A673 (cell line): Measurements from ENCODE around the gene LINC00632. TPM values are rescaled to one million over a fixed set of nuclear protein-coding genes. Genes with fewer than 3 reads are reported as not detected.

Experiments
- BruUV-seq: library from RNA; stranded (reverse); fragments of 400-500 nt; replicated peaks from 2 replicates; lab custom pipeline; 2021; lab: Mats Ljungman, UMichigan
- CTCF ChIA-PET: fragments of 300-600 bp; sonication (Branson Sonifier 250); formaldehyde crosslinking; loops from one replicate; lab custom pipeline; 2022; ENCODE audit warnings: antibody characterized with exemption; lab: Charles Lee
- POLR2A ChIA-PET: fragments of 300-600 bp; sonication (Branson Sonifier 250); formaldehyde crosslinking; loops from one replicate; lab custom pipeline; 2022; ENCODE audit warnings: antibody characterized with exemption; ENCODE audit not compliant: low non-redundant PET; lab: Charles Lee
- DNase-seq: peaks from one replicate; pipeline ENCODE4 v3.0.0-alpha.2; 2015; ENCODE audit warnings: low spot score
- H3K27ac ChIP-seq: fragments of 200-600 bp; sonication (generic); 2 replicates; pipeline ENCODE4 v1.5.1; 2016; ENCODE audit warnings: mixed run types, low read depth, mild to moderate bottlenecking, mixed read lengths, antibody characterized with exemption, low read length; ENCODE audit not compliant: poor library complexity, severe bottlenecking
- H3K27me3 ChIP-seq: fragments of 200-600 bp; sonication (generic); replicated peaks from 2 replicates; pipeline ENCODE4 v1.6.1; 2017; ENCODE audit warnings: mixed run types, low read depth, mild to moderate bottlenecking, mixed read lengths, antibody characterized with exemption, low read length; ENCODE audit not compliant: insufficient read depth, poor library complexity
- H3K36me3 ChIP-seq: fragments of 200-600 bp; sonication (generic); 2 replicates; pipeline ENCODE4 v1.6.1; 2016; ENCODE audit warnings: mixed run types, mild to moderate bottlenecking, mixed read lengths, antibody characterized with exemption, low read length; ENCODE audit not compliant: insufficient read depth, poor library complexity, severe bottlenecking
- H3K4me1 ChIP-seq: fragments of 200-600 bp; sonication (generic); 2 replicates; pipeline ENCODE4 v1.6.1; 2017; ENCODE audit warnings: mixed run types, mild to moderate bottlenecking, mixed read lengths, antibody characterized with exemption, low read length; ENCODE audit not compliant: insufficient read depth, poor library complexity, severe bottlenecking
- H3K4me3 ChIP-seq: fragments of 200-600 bp; sonication (generic); 2 replicates; pipeline ENCODE4 v1.5.1; 2016; ENCODE audit warnings: low read depth, mixed run types, mild to moderate bottlenecking, mixed read lengths, low read length; ENCODE audit not compliant: poor library complexity, severe bottlenecking
- H3K9me3 ChIP-seq: fragments of 200-600 bp; sonication (generic); 2 replicates; pipeline ENCODE4 v1.6.1; 2016; ENCODE audit warnings: mixed run types, low read depth, mild to moderate bottlenecking, mixed read lengths, antibody characterized with exemption, low read length; ENCODE audit not compliant: poor library complexity, severe bottlenecking
- EZH2 ChIP-seq: fragments of 200-600 bp; sonication (generic); IDR thresholded peaks from 2 replicates; pipeline ENCODE4 v1.6.1; 2017; ENCODE audit warnings: borderline replicate concordance, low read depth, mild to moderate bottlenecking, mixed read lengths, antibody characterized with exemption, low read length; ENCODE audit not compliant: poor library complexity, severe bottlenecking
- intact Hi-C: fragments of 100-400 bp; cut with micrococcal nuclease; formaldehyde crosslinking; loops from one replicate; pipeline ENCODE4 v1.10.0; 2022; ENCODE audit not compliant: unreplicated experiment
- total RNA-seq: library from RNA; stranded (reverse); gene quantifications from 2 replicates; pipeline ENCODE4 v1.2.3, GENCODE V29; 2021
- TF ChIP-seq, protein P1 (sequence below): fragments of 300-800, 200-600 bp; sonication (generic); conservative IDR thresholded peaks from 2 replicates; pipeline ENCODE4 v1.5.1; 2017; ENCODE audit warnings: low read depth, mild to moderate bottlenecking, antibody characterized with exemption, low read length, moderate library complexity, mixed read lengths

The LINC00632 gene
- total RNA-seq, 1 experiment from 2014 or later: 7.5 TPM

DNA sequence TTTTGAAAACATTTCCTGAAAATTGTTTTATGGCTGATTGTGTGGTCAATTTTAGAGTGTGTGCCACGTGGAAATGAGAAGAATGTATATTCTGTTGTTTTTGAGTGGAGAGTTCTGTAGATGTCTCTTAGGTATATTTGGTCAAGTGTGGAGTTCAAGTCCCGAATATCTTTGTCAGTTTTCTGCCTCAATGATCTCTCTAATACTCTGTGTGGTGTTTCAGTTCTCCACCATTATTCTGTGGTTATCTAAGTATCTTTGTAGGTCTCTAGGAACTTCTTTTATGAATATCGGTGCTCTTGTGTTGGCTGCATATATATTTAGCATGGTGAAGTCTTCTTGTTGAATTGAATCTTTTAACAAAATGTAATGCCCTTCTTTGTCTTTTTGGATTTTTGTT is 113.3 kb downstream of the LINC00632 start:
- H3K4me1 ChIP-seq: no peaks in the 10 kb centered on the region
- BruUV-seq: no TSS peak
- intact Hi-C loops: no loop called here
- no peak for DNase-seq
- ChIA-PET POLR2A (no interaction called here), CTCF (no interaction called here)
- no peaks in the 10 kb centered on the region for H3K27me3 ChIP-seq
- TF ChIP-seq, protein P1, sequence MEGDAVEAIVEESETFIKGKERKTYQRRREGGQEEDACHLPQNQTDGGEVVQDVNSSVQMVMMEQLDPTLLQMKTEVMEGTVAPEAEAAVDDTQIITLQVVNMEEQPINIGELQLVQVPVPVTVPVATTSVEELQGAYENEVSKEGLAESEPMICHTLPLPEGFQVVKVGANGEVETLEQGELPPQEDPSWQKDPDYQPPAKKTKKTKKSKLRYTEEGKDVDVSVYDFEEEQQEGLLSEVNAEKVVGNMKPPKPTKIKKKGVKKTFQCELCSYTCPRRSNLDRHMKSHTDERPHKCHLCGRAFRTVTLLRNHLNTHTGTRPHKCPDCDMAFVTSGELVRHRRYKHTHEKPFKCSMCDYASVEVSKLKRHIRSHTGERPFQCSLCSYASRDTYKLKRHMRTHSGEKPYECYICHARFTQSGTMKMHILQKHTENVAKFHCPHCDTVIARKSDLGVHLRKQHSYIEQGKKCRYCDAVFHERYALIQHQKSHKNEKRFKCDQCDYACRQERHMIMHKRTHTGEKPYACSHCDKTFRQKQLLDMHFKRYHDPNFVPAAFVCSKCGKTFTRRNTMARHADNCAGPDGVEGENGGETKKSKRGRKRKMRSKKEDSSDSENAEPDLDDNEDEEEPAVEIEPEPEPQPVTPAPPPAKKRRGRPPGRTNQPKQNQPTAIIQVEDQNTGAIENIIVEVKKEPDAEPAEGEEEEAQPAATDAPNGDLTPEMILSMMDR: no peak
- TF ChIP-seq EZH2: no peak
- no peak overlapping the region for H3K4me3 ChIP-seq
- no peaks in the 10 kb centered on the region for H3K9me3 ChIP-seq
- no peak overlapping the region for H3K27ac ChIP-seq
- no peaks in the 10 kb centered on the region for H3K36me3 ChIP-seq

DNA sequence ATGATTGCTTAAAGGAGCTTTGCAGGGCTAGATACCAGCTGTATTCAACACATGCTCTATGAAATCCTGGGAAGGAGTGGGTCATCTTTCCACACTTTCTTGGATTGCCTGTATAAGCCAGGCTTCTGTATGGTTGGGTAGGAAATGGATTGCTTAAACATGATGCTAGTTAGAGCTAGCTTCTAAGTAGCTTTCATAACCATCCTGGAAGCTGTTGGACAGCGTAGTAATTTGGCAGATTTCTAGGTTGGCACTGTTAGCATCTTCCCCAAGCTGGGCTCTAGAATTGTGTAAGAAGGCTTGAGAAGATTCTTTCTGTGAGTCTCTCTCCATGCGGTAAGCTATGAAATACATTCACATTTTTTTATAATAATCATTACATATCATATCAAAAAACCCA is 127.3 kb downstream of the LINC00632 start:
- POLR2A ChIA-PET: no interaction called here
- intact Hi-C loops: no loop called here
- DNase-seq: no peak
- TF ChIP-seq EZH2: no peak
- TF ChIP-seq, protein P1: no peak
- Histone ChIP-seq H3K4me1 (no peaks in the 10 kb centered on the region), H3K9me3 (no peaks in the 10 kb centered on the region), H3K4me3 (no peak overlapping the region), H3K27ac (no peak overlapping the region), H3K36me3 (no peaks in the 10 kb centered on the region), H3K27me3 (no peaks in the 10 kb centered on the region)
- BruUV-seq: no TSS peak
- CTCF ChIA-PET: no interaction called here

Other genes starting within 250 kb of the LINC00632 start
- not detected in 2 replicates for gene SOX3, start 204.7 kb upstream of the LINC00632 start, total RNA-seq